Activated CD4-positive, alpha-beta T cell treated with anti-CD3 and anti-CD28 coated beads for 48 hours (primary cell): Measurements from ENCODE around the gene PRCD.

Experiments used
- DNase-seq: peaks from one replicate; pipeline ENCODE4 v3.0.0-alpha.2; 2020

Gene PRCD

DNA sequence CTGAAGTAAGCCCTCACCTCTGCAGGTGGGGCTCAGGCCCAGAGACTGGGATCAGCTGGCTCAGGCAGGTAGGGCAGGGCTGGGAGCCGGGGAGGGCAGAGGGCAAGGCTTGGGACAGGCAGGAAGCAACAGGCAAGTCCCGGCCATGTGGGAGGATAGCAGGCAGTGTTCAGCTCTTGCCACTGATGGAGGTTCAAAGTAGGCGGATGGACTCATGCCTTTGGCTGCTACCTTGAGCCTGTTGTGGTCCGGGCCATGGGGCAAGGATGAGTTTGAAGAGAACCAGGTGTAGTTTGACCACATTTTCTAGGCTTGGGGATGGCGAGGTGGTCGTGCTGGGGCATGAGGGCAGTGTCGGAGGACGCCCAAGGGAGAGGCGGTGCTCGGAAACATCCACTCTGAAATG is 2.7 kb downstream of the PRCD start:
- no peak for DNase-seq

GRCh38 chr17:76542984-76543383 is 3.1 kb downstream of the PRCD start:
- no peak for DNase-seq

- DNase-seq: no peak
These were observed 3.6 kb downstream of the PRCD start for GRCh38 chr17:76543482-76543825.

GRCh38 chr17:76543826-76544545 is 4.1 kb downstream of the PRCD start:
- no peak for DNase-seq

- DNase-seq: no peak
These were observed 4.9 kb downstream of the PRCD start for GRCh38 chr17:76544546-76545365.

DNA sequence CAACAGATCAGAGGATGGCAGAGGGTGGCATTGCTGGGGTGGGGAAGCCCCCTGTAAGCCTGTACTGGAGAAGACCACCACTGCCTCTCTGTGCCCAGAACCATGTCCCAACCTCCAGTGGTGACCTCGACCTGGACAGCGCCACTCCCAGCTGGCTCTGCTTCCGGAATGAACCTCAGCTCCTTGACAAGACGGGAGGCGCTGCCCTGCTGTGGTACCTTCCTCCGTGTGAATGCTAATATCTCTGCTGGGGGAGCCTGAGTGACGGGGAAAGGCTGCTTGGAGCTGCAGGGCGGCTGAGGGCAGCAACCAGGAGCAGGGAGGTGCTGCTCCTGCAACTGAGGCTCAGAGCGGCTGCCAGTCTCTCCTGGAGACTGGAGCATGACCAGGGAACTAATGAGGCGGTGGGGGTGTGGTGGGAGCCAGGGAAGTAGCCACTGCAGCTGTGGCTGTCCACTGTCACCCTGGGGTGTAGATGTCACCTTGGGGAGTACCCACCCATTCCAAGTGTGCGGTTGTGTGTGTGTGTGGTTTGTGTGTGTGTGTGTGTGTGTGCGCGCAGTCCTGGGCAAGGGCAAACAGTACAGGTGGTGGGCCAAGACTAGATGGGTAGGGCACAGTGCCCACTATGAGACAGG is 6.2 kb downstream of the PRCD start:
- no peak for DNase-seq

DNA sequence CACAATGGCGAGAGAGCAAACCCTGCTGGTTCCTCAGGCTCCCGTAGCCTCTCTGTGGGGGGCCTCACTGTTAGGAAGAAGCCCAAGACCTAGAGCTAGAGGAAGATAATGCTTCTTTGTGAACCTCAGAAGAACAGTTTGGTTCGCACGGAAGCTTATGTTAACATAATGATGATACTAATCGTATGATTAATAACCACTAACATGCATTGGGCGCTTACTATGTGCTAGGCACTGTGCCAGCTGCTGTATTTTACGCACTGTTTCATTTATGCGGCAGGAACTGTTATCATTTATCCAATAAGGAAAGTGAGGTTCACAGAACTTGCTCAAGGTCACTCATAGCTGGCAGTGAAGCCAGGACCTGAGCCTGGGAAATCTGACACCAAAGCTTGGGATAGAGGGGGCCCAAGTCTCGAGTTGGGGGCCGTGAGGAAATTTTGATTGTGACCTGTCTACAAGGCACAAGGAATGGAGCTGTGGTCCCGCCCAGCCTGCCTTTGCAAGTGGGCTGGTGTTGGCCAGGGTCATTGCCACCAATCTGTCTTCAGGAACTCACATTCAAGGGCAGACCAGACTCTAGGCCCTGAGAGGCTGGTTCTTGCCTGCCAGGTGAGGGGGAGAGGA is 6.8 kb downstream of the PRCD start:
- no peak for DNase-seq

GRCh38 chr17:76547183-76547641 is 7.4 kb downstream of the PRCD start:
- DNase-seq: peak; percentile 64

GRCh38 chr17:76547642-76548202 is 7.9 kb downstream of the PRCD start:
- no peak for DNase-seq

- no peak for DNase-seq
These were observed 8.8 kb downstream of the PRCD start for GRCh38 chr17:76548378-76549214.

DNA sequence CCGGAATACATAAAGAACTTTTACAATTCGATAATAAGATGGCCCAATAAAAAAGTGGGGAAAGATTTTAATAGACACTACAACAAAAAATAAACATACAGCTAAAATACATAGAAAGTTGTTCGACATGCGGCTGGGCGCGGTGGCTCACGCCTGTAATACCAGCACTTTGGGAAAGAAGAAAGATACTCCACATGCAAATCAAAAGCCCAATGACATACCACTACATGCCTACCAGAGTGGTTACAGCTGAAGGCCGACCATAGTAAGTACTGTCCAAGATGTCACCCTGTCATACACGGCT is 9.3 kb downstream of the PRCD start:
- DNase-seq: no peak

GRCh38 chr17:76549539-76549938 is 9.7 kb downstream of the PRCD start:
- no peak for DNase-seq

DNA sequence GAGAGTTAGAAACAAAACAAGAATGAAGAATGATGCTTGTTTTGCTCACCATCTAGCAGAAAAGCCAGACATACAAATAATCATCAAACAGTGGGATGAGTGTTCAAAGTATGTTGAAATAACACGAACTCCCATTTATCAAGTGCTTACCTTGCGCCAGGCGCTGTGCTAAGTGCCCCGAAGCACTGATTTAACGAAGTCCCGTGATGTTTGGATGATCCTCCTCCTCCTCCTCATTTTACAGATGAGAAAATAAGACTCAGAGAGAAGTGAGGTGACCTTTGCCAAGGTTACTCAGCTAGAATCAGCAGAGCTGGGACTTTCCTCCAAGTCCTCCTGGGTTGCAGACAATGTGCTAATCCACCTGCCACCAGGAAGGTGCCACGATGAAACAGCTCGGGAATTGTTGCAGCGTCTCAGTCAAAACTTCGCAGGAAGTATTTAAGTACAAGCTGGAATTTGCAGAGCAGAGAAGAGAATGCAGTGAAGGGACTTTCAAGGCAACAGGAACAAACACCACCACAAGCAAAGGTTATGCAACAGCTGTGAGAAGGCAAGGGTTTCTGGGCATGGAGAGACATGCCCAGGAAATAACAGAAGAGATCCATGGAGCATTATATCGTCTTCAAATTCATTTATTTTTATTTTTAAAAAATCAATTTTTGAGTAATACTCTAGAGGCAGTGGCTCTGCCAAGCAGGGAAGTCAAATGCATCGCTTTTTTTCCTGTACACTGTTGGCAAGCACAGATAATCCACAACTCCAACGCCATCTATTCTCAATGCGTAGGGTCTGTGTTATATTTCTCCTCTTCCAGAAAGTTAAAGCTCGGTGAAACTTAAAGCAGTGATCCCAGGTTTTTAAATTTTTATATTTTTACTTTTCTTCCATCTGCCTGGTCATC is 11.1 kb downstream of the PRCD start:
- no peak for DNase-seq

DNA sequence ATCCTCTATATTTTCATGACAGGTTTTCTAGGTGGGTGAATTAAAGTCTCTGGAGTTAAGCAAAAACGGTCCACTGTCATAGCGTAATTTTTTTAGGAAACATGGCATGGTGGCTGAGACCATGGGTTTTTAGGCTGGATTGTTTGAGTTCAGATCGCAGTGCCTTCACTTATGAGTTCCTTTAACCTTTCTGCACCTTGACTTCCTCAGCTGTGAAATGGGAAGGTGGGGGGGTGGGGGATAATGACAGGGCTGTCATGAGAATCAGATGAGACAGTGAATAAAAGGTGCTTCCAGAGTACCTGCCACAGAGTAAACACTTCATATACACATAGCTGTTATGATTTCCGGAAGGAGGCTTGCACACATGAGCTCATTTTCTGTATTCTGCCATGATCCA is 11.8 kb downstream of the PRCD start:
- DNase-seq: no peak

DNA sequence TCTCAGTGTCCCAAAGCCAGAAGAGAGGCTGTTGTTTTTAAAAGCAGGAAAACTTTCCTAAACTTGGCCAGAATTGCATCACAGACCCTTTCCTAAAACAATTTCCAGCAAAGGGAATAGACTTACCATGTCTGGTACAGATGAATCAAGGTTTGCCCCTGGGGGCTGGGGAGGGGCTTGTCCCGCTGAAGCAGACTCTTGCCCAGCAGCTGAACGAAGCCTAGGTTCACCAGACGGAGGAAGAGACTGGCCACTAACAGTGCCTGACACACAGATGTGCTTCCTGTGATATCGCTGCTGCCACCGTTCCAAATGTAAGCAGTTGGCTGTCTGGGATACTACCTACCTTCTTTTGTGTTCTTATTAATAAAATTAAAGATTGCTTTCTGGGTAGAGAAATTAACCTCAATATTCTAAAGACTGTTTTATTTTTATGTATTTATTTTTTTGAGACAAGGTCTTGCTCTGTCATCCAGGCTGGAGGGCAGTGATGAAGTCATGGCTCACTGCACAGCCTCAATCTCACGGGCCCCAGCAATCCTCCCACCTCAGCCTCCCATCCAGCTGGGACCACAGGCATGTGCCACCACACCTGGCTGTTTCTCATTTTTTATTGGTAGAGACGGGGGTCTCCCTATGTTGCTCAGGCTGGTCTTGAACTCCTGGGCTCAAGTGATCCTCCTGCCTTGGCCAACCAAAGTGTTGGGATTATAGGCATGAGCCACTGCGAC is 13.5 kb downstream of the PRCD start:
- DNase-seq: no peak

- no peak for DNase-seq
These were observed 14.3 kb downstream of the PRCD start for GRCh38 chr17:76554131-76554530.

GRCh38 chr17:76556765-76557367 is 17.0 kb downstream of the PRCD start:
- DNase-seq: peak; percentile 37

DNA sequence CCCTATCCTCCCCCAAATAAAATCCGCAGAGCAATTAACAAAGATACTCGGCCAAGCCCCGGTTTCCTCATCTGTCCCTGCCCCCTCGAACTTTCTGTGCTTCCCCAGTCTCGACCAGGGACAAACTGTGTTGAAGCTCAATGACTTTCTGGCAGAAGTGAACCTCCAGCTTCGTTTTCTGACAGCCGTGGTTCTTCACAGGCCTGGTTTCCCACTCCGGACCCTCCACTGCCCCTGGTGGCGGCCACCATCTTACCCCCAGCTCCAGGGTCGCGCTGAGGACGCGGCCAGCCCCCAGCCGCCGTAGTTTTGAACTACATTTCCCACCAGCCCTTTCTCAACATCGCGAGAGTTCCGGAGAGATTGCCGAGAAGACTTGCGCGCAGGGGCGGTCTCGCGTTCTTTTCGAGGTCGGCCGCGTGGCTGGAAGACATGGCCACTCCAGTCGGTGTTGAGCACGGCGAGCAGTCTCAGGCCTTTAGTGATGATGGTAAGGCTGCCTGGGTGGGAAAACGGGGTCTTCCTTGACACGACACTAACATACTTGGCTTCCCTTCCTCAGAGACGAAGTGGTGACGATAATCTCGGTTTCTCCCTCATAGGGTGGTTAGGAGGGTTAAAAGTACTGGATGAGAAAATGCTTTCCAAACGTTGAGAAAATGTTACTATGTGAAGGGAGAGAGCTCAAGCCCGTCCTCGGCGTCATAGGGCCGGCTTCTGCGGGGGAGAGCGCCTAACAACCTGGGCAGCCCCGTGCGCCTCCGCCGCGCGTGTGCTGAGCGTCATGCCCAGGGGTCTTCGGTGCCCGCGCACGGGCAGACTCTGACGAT is 17.7 kb downstream of the PRCD start:
- DNase-seq: peak; percentile 96
